Ascending aorta (tissue), 2 donors: ENCODE data around the gene RGSL1. TPM values are rescaled to one million over a fixed set of nuclear protein-coding genes. Genes with fewer than 3 reads are reported as not detected.

Source experiments
- DNase-seq, 2 donors: peaks; one replicate each; pipeline ENCODE4 v3.0.0-alpha.2; 2019; ENCODE audit warnings: low spot score in 2 of 2
- H3K27ac ChIP-seq, 2 donors: fragments of 200-600 bp; sonication (generic); one replicate each; pipeline ENCODE4 v1.5.1; 2016 to 2017; ENCODE audit warnings: mild to moderate bottlenecking in 1 of 2
- H3K27me3 ChIP-seq: fragments of 200-600 bp; sonication (generic); one replicate; pipeline ENCODE4 v1.5.1; 2017
- H3K36me3 ChIP-seq, 2 donors: fragments of 200-600 bp; sonication (generic); one replicate each; pipeline ENCODE4 v1.5.1; 2016
- H3K4me1 ChIP-seq, 2 donors: fragments of 200-600 bp; sonication (generic); one replicate each; pipeline ENCODE4 v1.5.1; 2016 to 2017; ENCODE audit warnings: mild to moderate bottlenecking in 1 of 2
- H3K4me3 ChIP-seq, 2 donors: fragments of 200-600 bp; sonication (generic); one replicate each; pipeline ENCODE4 v1.5.1; 2016 to 2017; ENCODE audit warnings: mild to moderate bottlenecking in 1 of 2
- H3K9me3 ChIP-seq, 2 donors: fragments of 200-600 bp; sonication (generic); one replicate each; pipeline ENCODE4 v1.5.1; 2016
- intact Hi-C: fragments of 100-400 bp; cut with DNase I; formaldehyde crosslinking; loops from one replicate; pipeline ENCODE4 v1.15.1; 2023
- total RNA-seq: library from RNA; depleted of rRNA; stranded (reverse); fragments of >200 nt; gene quantifications from one replicate; pipeline ENCODE4 v1.1.0, GENCODE V29; 2016
- TF ChIP-seq, protein P1 (sequence below), 3 experiments: fragments of 200-600 bp in 2 of 3; fragments of 450-650 bp in 1 of 3; sonication (generic) in 2 of 3; IDR thresholded peaks; one replicate each; pipeline ENCODE4 v1.5.1; 2016 to 2019; ENCODE audit warnings: antibody characterized with exemption in 3 of 3, mild to moderate bottlenecking in 1 of 3, moderate library complexity in 1 of 3

RGSL1 gene
- total RNA-seq, 1 donor from 2014 or later = not detected

DNA sequence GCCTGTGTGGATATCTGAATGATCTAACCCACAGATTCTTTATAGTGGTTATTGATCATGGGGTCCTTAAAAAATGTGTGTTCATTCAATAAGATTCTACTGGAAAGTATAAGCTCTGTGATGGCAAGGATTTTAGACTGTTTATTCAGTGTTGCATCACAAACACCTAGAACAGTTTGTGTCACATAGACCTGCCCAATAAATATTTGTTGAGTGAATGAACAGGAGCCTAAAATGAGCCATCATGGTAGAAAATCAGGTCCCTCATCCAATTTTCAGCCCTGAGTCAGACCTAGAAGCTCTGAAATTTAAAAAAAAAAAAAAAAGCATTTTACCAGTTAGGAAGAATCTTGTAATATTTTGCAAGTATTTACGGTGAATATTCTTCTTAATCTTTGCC lies 2.3 kb upstream of the RGSL1 start:
- DNase-seq = no peak
- no peak overlapping the region for H3K4me3 ChIP-seq
- no peaks in the 10 kb centered on the region for H3K4me1 ChIP-seq
- no peaks in the 10 kb centered on the region for H3K36me3 ChIP-seq
- no peaks in the 10 kb centered on the region for H3K9me3 ChIP-seq
- H3K27ac ChIP-seq = no peak overlapping the region
- TF ChIP-seq, protein P1, sequence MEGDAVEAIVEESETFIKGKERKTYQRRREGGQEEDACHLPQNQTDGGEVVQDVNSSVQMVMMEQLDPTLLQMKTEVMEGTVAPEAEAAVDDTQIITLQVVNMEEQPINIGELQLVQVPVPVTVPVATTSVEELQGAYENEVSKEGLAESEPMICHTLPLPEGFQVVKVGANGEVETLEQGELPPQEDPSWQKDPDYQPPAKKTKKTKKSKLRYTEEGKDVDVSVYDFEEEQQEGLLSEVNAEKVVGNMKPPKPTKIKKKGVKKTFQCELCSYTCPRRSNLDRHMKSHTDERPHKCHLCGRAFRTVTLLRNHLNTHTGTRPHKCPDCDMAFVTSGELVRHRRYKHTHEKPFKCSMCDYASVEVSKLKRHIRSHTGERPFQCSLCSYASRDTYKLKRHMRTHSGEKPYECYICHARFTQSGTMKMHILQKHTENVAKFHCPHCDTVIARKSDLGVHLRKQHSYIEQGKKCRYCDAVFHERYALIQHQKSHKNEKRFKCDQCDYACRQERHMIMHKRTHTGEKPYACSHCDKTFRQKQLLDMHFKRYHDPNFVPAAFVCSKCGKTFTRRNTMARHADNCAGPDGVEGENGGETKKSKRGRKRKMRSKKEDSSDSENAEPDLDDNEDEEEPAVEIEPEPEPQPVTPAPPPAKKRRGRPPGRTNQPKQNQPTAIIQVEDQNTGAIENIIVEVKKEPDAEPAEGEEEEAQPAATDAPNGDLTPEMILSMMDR (IDR thresholded peaks at IDR 0.05) = no peak
- intact Hi-C loops = no loop called here
- H3K27me3 ChIP-seq = no peaks in the 10 kb centered on the region

DNA sequence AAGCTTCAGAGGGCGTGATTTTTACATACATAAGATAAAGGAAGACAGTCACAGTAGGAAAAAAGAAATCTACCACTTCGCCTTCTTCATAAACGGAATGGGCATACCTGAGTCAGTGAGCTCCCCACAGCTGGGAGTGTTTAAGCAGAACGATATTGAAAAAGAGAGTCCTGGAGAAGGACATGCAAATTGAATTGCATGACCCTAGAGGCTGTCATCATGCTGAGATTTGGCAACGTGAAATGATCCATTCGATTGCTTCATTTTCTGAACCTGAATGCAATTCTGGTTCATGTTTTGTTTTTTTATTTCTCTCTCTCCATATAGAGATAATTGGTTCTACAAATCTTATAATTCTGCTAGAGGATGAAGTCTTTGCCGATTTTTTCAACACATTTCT lies 3.7 kb downstream of the RGSL1 start:
- no peaks in the 10 kb centered on the region for H3K4me1 ChIP-seq
- DNase-seq = no peak
- no peak overlapping the region for H3K27ac ChIP-seq
- H3K9me3 ChIP-seq = no peaks in the 10 kb centered on the region
- TF ChIP-seq, protein P1 (IDR thresholded peaks at IDR 0.05) = no peak
- no peak overlapping the region for H3K4me3 ChIP-seq
- intact Hi-C loops = no loop called here
- H3K36me3 ChIP-seq = no peaks in the 10 kb centered on the region
- H3K27me3 ChIP-seq = no peaks in the 10 kb centered on the region

DNA sequence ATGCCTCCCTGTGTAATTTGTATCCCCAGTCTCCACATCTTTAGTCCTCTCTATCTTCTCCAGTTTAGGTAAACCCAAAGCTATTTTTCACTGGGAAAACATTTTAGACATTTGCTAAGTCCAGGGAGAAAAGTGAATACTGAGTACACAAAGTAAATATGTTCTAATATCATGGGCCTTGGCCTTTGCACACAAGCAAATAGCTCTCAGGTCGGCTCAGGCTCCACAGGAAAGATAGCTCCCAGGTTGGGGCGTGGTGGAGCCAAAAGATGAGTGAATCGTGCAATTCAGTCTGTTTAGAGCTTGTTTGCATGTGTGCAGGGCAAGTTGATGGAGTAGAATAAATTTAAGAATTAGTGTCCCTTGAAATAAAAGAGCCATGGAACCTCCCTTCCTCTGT lies 7.9 kb downstream of the RGSL1 start:
- Histone ChIP-seq H3K36me3 (no peaks in the 10 kb centered on the region), H3K4me3 (no peak overlapping the region), H3K9me3 (no peaks in the 10 kb centered on the region), H3K27me3 (no peaks in the 10 kb centered on the region), H3K4me1 (no peaks in the 10 kb centered on the region), H3K27ac (no peak overlapping the region)
- intact Hi-C loops = no loop called here
- TF ChIP-seq, protein P1 (IDR thresholded peaks at IDR 0.05) = no peak
- no peak for DNase-seq

DNA sequence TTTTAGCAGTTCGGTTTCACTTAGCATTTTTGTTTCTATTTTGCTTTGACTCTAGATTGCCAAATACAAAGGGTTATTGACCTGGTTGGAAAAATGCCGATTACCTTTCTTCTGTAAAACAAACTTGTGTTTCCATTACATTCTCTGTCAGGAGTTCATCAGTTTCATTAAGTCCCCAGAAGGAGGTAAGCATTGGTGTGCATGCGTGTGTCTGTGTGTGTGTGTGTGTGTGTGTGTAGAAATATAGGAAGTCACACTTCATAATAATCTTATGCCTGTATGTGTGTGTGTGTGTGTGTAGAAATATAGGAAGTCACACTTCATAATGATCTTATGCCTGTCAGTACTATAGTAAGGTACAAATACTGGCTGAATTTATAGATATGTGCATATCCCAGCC lies 10.0 kb downstream of the RGSL1 start:
- no peak overlapping the region for H3K4me3 ChIP-seq
- H3K4me1 ChIP-seq = no peaks in the 10 kb centered on the region
- TF ChIP-seq, protein P1 (IDR thresholded peaks at IDR 0.05) = no peak
- intact Hi-C loops = no loop called here
- no peak overlapping the region for H3K27ac ChIP-seq
- H3K9me3 ChIP-seq = no peaks in the 10 kb centered on the region
- no peaks in the 10 kb centered on the region for H3K27me3 ChIP-seq
- H3K36me3 ChIP-seq = no peaks in the 10 kb centered on the region
- DNase-seq = no peak

DNA sequence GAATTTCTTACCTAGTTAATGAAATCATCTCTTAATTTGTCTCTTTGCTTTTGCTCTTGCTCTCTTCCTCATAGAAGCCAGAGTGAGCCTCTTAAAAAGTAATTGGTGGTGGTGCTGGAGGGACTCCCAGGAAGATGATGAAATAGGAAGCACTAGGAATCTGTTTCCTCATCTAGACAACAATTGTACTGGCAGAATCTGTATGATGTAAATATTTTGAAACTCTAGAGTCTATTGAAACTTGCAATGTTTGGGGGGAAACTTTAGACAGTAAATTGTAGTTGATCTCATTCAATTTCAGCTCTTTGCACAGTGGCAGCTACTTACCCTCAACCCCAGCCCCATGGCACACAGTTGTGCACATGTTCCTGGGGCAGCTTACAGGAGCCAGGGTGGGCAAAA lies 10.6 kb downstream of the RGSL1 start:
- Histone ChIP-seq H3K36me3 (no peaks in the 10 kb centered on the region), H3K27ac (no peak overlapping the region), H3K9me3 (no peaks in the 10 kb centered on the region), H3K4me1 (no peaks in the 10 kb centered on the region), H3K4me3 (no peak overlapping the region), H3K27me3 (no peaks in the 10 kb centered on the region)
- intact Hi-C loops = no loop called here
- no peak for DNase-seq
- TF ChIP-seq, protein P1 (IDR thresholded peaks at IDR 0.05) = no peak

DNA sequence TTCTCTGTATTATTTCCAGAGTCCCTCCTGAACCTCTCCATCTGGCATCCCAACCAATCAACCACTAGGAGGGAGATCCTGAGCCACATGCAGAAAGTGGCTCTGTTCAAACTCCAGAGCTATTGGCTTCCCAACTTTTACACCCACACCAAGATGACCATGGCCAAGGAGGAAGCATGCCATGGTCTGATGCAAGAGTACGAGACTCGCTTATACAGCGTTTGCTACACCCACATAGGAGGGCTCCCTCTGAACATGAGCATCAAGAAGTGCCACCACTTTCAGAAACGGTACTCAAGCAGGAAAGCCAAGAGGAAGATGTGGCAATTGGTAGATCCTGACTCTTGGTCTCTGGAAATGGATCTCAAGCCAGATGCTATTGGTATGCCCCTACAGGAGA lies 23.6 kb downstream of the RGSL1 start:
- Histone ChIP-seq H3K36me3 (no peaks in the 10 kb centered on the region), H3K27ac (no peak overlapping the region), H3K9me3 (peaks cover 4 to 13% of the 10 kb centered on the region in 2 donors), H3K27me3 (no peaks in the 10 kb centered on the region), H3K4me3 (no peak overlapping the region), H3K4me1 (no peaks in the 10 kb centered on the region)
- no peak for DNase-seq
- intact Hi-C loops = no loop called here
- TF ChIP-seq, protein P1 (IDR thresholded peaks at IDR 0.05) = no peak
